Measurements from ENCODE around the gene LLCFC1. TPM values are rescaled to one million over a fixed set of nuclear protein-coding genes. Genes with fewer than 3 reads are reported as not detected.

LLCFC1 gene
- total and polyA plus RNA-seq, 2 experiments from 2014 or later: not detected

- peaks cover 6% of the 10 kb centered on the region for H3K27me3 Mint-ChIP-seq (ENCODE audit: insufficient read depth, low read depth, poor library complexity)
- no peaks in the 10 kb centered on the region for H3K9me3 Mint-ChIP-seq
- H2AFZ ChIP-seq: no peak overlapping the region
- H3K4me1 Mint-ChIP-seq: peaks cover 14% of the 10 kb centered on the region
- no peak overlapping the region for H3K4me3 Mint-ChIP-seq
- no peaks in the 10 kb centered on the region for H3F3A ChIP-seq (replicated peaks; ENCODE audit: low read depth)
- no peaks in the 10 kb centered on the region for H4K20me1 ChIP-seq (replicated peaks; ENCODE audit: insufficient read depth)
- TF ChIP-seq, protein P1, sequence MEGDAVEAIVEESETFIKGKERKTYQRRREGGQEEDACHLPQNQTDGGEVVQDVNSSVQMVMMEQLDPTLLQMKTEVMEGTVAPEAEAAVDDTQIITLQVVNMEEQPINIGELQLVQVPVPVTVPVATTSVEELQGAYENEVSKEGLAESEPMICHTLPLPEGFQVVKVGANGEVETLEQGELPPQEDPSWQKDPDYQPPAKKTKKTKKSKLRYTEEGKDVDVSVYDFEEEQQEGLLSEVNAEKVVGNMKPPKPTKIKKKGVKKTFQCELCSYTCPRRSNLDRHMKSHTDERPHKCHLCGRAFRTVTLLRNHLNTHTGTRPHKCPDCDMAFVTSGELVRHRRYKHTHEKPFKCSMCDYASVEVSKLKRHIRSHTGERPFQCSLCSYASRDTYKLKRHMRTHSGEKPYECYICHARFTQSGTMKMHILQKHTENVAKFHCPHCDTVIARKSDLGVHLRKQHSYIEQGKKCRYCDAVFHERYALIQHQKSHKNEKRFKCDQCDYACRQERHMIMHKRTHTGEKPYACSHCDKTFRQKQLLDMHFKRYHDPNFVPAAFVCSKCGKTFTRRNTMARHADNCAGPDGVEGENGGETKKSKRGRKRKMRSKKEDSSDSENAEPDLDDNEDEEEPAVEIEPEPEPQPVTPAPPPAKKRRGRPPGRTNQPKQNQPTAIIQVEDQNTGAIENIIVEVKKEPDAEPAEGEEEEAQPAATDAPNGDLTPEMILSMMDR (conservative IDR thresholded peaks at IDR 0.05; ENCODE audit: low read depth in 2 of 2): no peak
- TF ChIP-seq EZH2 (IDR thresholded peaks at IDR 0.05; ENCODE audit: low read depth, unreplicated experiment) (no peak), REST (IDR thresholded peaks at IDR 0.05; ENCODE audit: unreplicated experiment) (no peak), CREB1 (CRISPR knock-in tag; IDR thresholded peaks at IDR 0.05; ENCODE audit: low read depth) (no peak), JUNB (IDR thresholded peaks at IDR 0.05; ENCODE audit: unreplicated experiment) (no peak), ETS1 (IDR thresholded peaks at IDR 0.05) (no peak), ZNF114 (CRISPR knock-in tag; IDR thresholded peaks at IDR 0.05) (no peak), NANOG (IDR thresholded peaks at IDR 0.05; ENCODE audit: borderline replicate concordance) (no peak), POLR2AphosphoS5 (IDR thresholded peaks at IDR 0.05; ENCODE audit: low read depth) (no peak), ZNF462 (CRISPR knock-in tag; IDR thresholded peaks at IDR 0.05) (no peak), STAT1 (IDR thresholded peaks at IDR 0.05; ENCODE audit: unreplicated experiment) (no peak), EZH2phosphoT487 (IDR thresholded peaks at IDR 0.05; ENCODE audit: unreplicated experiment) (no peak), ZNF331 (CRISPR knock-in tag; IDR thresholded peaks at IDR 0.05; ENCODE audit: low read depth) (no peak)
- H3K36me3 Mint-ChIP-seq (ENCODE audit: low read depth): peaks cover 4% of the 10 kb centered on the region; the same call in 1 of the 3 replicates
- no peak overlapping the region for H3K27ac ChIP-seq (ENCODE audit: low read depth)
- peaks cover 12% of the 10 kb centered on the region; the same call in 1 of the 2 replicates for H3K9me2 ChIP-seq (ENCODE audit: insufficient read depth)
- no peaks in the 10 kb centered on the region for H3K36me3 ChIP-seq (ENCODE audit: insufficient read depth)
- H3K27ac Mint-ChIP-seq: no peak overlapping the region; the same call in 1 of the 2 replicates
- no peak overlapping the region for H3K4me2 ChIP-seq
- ATAC-seq: no peak
- peaks cover 5% of the 10 kb centered on the region; the same call in 1 of the 2 replicates for H3K4me1 ChIP-seq (ENCODE audit: insufficient read depth)
- no peak for DNase-seq (ENCODE audit: low spot score)
- H3K27me3 ChIP-seq (ENCODE audit: insufficient read depth): no peaks in the 10 kb centered on the region
- H3K4me3 ChIP-seq: no peak overlapping the region
- H3K79me2 ChIP-seq (replicated peaks; ENCODE audit: insufficient read depth): no peaks in the 10 kb centered on the region
Observed at GRCh38 chr7:142964502-142965246, 25.4 kb downstream of the LLCFC1 start.

All from GM23338 (cell line).